ENCODE results near the gene TIMM22.
"Not testable (repeated sequence)": the region's sequence is repeated elsewhere in the genome, so short reads cannot be mapped to it uniquely, and the experiment has no call there.

TIMM22 gene

DNA sequence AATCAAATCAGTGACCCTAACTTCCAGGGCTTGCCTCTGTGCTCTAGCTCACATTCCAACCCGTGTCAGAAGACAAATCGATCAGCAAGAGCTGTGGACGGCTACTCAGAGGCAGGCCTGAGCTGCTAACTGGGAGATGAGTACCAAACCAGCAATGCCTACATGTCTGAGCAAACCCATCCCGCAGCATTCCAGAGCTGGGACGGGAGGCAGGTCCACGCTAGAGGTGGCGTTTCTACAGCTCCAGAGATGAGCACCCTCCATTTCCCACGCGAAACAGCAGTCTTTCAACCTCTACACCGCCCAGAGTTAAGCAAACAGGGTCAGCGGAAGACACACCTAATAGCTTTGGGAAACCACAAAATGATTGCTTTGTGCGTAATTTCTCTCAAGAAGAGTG lies 23.9 kb upstream of the TIMM22 start:
- no peak for DNase-seq

DNA sequence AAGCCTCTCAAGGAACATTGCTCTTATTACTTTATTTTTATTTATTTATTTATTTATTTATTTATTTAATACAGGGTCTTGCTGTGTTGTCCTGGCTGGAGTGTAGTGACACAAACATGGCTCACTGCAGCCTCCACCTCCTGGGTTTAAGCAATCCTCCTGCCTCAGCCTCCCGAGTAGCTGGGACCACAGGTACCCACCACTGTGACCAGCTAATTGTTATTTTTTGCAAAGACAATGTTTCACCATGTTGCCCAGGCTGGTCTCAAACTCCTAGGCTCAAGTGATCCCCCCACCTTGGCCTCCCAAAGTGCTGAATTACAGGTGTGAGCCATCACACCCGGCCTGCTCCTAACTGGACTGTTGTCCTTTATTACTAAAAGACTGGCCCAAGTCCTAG lies 22.2 kb upstream of the TIMM22 start:
- not testable (repeated sequence) for DNase-seq

DNA sequence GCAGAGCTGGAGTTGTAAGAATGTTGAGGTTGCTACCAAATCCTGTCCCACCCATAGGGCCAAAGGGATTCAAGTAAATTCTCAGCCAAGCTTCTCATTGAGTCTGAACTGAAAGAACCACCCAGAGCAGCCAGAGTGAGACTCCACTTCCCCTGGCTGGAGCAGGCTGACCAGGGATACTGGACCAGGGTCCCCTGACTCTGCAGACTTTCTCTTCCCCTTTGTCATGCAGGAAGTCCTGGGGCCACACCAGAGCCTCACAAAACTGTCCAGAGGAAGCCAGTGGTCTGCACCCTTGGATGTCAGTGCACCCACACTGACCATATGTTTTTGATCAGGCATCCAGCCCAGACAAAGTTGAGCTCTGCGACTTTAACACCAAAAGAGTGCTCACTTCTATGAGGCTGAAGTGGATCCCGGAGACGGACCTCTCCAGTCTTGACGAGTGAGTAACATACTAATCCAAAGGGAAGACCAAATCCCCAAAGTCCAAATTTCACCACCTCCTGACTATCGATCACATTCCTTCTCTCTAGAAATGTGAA lies 21.5 kb upstream of the TIMM22 start:
- no peak for DNase-seq

DNA sequence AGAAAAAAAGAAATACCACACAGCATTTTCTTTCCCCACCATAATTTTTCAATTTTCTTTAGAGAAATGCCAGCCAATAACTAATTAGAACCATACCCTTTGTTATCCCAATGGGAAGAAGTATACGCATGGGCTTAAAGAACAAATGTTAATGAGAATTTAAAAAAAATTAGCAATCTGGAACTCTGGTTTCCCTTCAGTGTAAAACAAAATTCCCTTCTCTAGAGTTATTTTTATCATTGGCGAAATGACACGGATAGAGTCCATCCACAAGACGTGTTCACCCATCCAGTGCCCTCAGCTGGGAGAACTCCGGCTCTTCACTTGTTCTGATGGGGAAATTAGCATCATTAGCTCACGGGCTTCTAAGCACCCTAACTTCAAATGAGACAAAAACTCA lies 20.6 kb upstream of the TIMM22 start:
- DNase-seq = no peak

DNA sequence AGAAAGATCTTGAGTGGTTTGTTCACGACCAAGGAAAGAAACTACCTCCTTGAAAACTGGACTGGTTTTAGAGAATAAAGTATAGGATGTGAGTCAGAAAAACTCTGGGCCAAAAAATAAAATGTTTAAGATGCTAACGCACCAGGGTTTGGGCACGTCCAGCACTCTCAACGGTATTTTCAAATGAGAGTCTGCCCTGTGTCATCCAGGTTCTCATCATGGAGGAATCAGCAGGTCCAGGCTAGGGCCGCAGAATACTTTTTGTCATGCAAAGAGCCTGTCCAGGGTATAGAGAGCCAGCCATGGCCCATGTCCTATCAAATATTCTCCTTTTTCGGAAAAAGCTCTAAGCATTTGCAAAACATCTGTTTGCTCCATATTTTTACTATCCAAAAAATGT lies 19.8 kb upstream of the TIMM22 start:
- DNase-seq = no peak

DNA sequence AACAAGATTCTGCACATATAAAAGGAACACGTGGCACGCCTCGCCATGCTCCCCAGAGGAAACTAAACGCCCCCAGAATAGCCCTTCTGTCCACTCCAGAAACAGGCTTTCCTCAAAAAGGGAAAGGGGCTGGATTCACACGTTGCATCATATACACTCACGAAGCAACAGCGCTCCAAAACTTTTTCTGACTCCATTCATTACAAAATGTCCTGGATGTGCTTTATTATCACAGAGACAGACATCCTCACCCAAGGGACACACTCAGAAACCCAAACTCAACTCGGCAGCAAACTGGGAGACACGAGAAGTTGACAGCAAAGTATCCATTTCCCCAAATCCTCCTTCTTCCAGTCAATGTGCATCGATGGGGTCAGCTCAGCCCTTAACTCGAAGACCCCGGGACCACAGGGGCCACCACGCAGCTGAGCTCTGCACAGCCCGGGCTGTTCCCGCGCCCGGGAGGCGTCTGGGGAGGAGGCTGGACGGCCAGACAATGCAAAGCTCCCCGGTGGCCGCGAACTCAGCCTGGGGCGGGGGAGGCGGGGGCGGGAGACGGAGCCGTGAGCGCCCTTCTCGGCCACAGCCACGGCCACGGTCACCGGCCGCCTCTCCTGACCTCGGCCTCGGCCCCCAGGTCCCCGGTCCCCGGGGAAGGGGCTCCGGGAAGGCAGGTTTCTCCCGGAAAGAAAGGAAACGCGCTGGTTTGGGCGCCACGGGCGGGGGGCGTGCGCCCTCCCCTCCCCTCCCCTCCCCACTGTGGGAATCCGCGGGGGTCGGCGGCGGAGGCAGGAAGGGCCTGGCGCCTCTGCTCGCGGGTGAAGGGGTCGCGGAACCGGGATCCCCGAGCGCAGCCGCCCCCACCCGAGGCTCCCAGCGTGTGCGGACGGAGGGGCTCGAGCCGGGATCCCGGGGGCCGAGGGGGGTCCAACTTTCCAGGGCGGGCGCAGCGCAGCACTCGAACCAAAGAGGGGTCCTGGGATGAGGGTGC lies 18.5 kb upstream of the TIMM22 start:
- peak; percentile 76 for DNase-seq

DNA sequence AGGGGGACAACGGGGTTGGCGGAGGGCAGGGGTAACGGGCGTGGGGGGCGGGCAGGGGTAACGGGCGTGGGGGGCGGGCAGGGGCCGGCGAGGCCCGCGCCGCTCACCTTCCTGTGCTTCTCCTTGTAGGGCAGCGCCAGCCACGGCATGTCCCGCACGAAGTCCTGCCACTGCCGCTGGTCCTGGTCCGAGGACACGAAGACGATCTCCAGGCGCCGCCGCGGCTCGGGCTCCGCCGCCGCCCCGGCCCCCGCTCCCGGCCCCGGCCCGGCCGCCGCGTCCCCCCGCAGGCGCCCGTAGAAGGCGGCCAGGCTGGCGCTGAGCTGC lies 17.8 kb upstream of the TIMM22 start:
- peak; percentile 77 for DNase-seq

DNA sequence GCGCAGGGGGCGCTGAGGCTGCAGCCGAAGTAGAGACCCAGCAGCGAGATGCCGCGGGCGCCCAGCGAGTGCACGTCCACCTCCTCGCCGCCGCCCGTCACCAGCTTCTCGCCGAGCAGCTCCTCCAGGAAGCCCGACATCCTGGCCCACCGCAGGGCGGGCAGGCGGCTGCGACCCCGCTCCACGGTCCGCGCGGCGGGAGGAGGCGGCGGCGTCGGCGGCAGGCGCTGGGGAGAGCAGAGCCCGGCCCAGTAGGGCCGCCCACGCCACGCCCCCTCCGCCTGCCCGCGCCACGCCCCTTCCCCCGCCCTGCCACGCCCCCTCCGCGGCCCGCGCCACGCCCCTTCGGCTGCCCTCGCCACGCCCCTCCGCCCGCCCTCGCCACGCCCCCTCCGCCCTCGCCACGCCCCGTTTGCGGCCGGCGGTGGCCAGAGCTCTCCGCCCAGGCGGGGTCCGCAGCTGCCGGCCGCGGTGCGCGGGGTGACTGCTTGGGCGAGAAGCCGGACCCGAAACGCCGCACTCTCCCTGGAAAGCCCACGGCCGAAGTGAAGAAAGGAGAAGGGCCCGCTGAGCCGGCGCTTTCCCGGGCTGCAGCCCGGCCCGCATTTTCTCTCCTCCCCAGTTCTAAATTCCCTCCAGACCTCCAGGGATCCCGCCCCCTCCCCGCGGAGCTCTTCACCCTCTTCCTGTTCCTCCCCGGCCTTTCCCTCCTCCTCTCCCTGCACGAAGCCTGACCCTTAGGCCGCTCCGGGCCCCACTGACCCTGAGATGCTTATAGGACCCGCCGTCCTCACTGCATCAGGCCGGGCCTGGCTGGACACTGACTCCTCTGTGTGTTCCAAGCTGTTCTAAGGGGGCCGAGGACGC lies 17.2 kb upstream of the TIMM22 start, which contains the start of gene NXN:
Gene NXN (minus strand): TSS at position 238 of the 867 bp plus-strand sequence.
- DNase-seq = peak; percentile 91

DNA sequence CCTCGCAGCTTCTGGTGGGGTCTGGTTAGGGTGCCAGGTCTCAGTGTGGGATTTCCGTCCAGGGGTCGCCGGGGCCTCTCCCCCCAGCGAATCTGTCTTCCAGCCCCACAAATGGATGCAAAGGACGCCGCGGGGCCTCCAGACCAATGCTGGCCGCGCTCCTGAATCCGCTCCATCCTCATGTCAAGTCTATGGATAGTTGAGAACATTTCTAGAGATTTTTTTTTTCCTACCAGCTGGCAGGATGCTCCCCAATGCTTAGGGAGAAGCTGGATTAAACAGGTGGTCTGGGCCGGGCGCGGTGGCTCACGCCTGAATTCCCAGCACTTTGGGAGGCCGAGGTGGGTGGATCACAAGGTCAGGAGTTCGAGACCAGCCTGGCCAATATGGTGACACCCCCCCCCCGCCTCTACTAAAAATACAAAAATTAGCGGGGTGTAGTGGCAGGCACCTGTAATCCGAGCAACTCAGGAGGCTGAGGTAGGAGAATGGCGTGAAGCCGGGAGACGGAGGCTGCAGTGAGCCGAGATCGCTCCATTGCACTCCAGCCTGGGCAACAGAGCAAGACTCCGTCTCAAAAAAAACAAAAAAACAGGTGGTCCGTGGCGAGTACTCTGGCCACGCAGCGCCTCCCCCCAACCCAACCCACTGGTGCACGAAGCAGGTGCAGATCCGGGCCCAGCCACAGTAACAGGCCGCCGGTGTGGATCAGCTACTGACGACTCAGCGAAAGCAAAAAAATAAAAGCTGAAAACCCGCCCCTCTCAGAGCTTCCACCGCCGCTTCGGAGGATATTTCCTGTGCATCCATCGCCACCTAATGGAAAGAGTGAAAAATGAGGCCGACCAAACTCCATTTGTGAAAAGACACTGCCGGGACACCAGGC lies 16.3 kb upstream of the TIMM22 start:
- DNase-seq = peak; percentile 96

DNA sequence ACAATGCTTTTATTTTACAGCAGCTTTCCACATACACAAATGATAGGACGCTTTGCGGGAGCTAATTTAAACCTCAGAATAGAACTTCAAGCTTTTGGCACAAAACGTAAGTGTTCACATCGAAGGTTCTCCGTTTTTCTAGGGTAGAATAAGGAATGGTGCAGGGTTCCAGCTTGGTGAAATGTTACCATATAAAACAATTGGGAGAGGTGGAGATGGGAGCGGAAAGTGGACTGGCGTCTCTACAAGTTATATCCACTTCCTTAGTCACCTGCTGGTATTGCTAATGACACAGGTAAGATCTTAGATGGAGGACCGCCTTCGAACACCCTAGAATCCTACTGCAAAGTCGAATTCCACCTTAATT lies 15.7 kb upstream of the TIMM22 start:
- DNase-seq = no peak

DNA sequence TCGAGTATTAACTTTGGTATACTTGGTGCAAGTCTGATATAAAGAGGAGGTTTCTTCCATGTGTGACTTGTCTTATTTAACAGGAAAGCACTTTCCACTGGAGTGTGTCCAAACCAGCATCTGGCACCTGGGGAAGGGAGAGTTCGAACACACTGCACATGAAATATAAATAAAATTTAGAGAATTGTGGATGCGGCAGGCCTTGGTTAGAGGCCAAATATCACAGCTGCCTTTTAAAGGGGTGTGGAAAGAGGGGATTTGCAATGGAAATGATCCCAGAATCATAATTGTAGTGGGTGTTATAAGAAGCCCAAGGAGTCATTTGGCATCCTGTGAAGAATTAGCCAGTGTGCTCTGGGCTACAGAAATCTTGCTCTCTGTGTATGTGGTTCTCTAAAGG lies 13.0 kb upstream of the TIMM22 start:
- no peak for DNase-seq

DNA sequence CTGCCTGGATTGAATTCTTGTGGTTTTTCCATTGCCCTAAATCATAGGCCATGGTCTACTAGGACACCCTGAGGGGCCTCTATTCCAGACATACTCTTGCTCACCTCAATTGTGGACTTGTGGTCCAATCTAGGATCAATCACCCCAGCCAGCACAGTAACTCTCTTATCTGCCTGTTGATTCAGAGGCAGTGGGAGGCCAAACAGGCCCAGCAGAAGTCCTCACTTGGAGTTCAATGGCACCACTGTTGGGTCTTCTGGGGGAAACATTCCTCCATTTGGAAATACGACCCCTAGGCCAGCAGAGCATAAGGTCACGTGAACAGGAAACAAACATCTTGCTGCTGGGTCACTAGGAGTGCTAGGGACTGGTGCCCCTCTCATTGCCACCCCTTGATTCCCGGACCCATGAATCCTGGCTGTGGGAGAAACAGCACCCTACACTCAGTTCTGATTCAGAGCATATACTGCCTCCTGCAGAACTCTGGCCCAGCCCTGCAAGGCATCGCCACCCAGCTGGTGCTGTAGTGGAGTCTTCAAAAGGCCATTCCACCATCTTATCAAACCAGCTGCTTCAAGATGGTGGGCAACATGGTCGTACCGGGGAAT lies 10.5 kb upstream of the TIMM22 start:
- DNase-seq = no peak

DNA sequence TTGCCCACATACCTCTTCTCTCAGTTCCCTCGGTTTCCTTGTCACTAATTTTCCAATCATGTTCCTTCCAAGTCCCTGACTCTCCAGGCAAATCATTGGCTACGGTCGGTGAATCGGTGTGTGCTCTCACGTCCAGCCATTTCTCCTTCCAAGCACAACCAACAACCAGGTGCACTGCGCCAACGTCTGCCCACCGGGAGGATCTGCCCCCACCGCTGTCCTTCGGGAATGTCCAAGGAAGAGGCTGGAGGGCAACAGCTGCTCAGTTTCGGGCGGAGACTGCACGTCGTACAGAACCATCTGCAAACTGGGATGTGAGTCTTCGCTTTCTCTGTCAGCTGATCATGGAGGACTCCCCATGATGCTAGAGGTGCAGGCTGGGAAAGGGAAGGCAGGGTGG lies 9.0 kb upstream of the TIMM22 start:
- DNase-seq = no peak

DNA sequence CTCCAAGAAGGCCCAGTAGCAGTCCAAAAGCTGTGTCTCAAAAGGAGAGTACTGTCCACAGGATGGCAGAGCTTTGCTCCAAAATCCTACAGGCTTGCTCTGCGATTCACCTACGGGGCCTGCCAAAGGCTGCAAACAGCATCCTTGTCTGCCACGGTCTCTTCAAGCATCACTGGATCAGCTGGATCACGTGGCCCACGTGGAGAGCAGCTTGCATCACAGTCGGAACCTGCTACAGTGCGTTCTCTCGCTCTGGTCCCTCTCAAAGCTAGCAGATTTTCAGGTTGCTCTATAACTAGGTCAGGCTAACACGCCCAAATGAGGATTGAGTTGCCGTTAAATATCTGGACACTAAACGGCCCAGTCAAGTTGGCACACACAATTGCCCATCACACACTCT lies 8.4 kb upstream of the TIMM22 start:
- DNase-seq = no peak

DNA sequence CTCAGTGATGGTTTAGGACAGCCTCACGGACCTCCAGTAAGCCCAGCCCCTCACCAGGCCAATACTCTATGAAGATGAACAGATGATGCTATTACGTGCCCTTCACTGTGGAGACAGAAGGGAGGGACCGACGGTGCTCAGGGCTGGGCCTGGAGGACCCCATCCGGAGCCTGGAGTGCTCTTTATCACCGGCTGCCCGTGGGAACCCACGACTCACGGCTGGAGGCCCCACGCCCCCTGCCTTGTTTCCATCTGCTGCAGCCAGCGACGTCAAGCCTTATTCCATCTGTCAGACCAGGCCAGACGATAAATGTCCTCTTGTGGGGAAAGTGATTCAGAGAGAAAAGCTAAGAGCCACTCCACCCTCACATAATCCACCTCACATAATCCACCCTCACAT lies 4.0 kb upstream of the TIMM22 start:
- peak; percentile 43 for DNase-seq

DNA sequence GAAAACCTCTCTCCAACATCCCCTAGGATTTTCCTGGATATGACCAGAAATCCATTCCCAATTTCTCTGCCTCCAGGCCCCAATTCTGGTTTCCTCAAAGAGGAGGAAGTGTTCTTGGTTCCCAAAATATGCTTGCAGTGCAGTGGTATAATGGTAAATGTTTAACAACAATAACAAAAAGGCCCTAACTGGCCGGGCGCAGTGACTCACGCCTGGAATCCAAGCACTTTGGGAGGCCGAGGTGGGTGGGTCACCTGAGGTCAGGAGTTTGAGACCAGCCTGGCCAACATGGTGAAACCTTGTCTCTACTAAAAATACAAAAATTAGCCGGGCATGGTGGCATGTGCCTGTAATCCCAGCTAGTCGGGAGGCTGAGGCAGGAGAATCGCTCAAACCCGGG lies 1.6 kb upstream of the TIMM22 start:
- DNase-seq = not testable (repeated sequence)

DNA sequence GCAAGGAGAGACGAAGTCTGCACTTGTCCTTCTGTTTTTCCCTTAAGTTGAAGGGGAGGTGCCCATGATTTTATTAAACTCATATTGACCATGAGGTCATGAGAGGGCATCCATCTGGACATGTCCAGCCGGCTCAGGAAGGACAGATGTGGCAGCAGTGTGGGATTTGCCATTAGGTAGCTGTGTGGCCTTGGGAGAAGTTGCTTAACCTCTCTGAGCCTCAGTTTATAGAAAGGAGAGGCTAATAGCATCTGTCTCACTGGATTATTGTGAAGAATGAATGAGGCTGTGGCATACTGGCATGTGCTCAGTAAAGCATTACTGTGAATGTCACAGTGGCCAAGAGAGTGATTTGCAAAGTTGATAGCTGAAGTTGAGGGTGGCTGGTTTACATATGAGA lies 1.2 kb downstream of the TIMM22 start:
- no peak for DNase-seq

DNA sequence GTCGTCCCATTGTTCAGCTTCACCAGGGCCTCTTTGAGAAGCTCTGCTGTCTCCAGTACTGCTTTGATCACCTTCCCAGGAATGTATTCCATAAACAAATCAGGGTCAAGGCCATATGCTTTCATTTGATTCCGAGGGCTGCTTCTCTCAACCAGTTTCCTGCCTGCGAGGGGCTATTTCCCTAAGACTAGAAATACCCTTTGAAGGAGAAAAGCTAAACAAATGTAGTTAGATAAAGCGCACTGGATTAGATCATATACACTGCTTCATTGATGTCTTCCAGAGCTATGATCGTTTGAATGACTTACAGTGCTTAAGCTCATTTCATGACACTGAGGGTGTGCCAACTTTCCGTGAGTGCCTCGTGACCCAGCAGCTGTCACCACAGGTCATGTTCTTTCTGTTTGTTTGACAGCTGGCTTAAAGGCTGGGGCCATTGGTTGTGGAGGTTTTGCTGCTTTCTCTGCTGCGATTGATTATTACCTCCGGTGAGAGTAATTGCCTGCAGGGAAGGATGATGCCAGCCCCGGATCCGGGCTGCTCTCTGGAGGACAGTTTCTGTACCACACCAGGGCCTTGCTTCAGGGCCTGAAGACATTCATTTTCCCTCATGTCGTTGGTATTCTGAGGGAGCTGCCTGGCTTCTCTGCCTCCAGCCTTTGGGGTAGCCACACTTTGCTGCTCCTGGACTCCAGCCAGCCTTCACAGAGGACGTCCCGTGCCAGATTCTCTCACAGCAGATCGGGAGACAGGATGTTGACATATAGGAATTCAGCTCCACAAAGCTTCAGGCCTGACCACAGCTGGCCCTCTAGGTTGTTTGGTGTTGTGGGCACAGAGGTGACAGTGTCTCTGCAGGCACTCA lies 3.9 kb downstream of the TIMM22 start:
- DNase-seq = no peak

DNA sequence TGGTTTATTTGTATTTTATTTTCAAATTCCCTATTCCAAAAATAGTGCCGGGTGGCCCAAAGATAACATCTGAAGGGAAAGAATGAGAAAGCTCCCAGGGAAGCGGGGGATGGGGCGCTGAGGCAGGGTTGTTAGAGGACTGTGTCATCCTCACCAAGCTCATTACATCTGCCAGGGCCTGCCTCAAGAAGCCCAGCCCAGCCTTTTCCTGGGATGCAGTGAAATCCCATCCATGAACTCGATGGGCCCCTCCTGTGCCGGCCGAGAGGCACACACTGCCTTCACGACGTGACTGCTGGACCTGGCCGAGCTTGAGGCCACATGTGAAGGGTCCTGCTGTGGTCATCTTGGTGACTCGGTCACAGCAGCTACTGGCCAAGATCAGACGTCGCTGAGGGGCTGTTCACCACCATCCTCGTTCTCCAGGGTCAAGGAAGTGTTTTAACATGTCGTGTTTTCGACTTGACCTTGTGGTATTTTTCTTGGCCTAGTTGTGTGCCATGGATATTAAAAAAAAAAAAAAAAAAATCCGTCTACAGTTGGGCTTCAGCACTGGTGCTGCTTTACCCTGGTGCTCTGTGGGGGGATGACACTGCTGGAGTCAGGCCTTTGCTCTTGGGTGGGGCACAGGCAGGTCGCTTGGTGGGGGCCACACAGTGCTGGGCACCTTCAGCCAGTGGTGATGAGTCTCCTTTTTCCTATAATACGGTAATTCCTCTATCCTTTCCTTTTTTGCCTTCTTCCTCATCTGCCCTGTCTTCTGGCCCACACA lies 4.9 kb downstream of the TIMM22 start:
- no peak for DNase-seq

DNA sequence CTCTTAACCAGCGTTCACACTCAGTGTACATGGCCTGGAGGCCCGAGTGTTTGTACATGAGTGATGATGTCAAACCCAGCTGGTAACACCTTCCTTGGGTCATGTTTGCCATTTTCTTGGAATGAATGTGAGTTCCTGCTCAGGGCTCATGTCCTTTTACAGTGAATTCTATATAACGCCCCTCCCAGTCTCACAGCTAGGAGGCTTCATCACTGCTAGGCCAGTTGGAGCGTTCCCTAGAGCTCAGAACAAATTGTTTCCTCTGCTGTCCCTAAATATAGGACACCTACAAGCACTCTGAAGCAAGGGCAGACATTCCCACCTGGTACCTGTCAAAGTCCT lies 5.5 kb downstream of the TIMM22 start:
- no peak for DNase-seq

All from NCI-H82 (cell line).